ENCODE data around the gene DYSF. TPM values are rescaled to one million over a fixed set of nuclear protein-coding genes. Genes with fewer than 3 reads are reported as not detected.

DYSF gene
- total RNA-seq, 4 donors from 2014 or later, result 2.8 to 14.9 (median 4.0) TPM

- H3K9me3 ChIP-seq, result no peaks in the 10 kb centered on the region
- peak overlapping the region in 1 of 4 donors; percentile 25 for H3K27ac ChIP-seq
- no peaks in the 10 kb centered on the region for H3K27me3 ChIP-seq
- H3K4me1 ChIP-seq, result no peaks in the 10 kb centered on the region
- no peaks in the 10 kb centered on the region for H3K36me3 ChIP-seq
- TF ChIP-seq CTCF (IDR thresholded peaks at IDR 0.05) (no peak), POLR2A (IDR thresholded peaks at IDR 0.05) (no peak)
- no peak overlapping the region for H3K4me3 ChIP-seq
- DNase-seq, result no peak
Observed at GRCh38 chr2:71474116-71474743, 20.9 kb downstream of the DYSF start.

GRCh38 chr2:71474744-71475397 lies 21.5 kb downstream of the DYSF start:
- Histone ChIP-seq H3K36me3 (no peaks in the 10 kb centered on the region), H3K4me3 (no peak overlapping the region), H3K27me3 (no peaks in the 10 kb centered on the region), H3K27ac (peak overlapping the region in 1 of 4 donors; percentile 25), H3K4me1 (no peaks in the 10 kb centered on the region), H3K9me3 (no peaks in the 10 kb centered on the region)
- TF ChIP-seq POLR2A (IDR thresholded peaks at IDR 0.05) (no peak), CTCF (IDR thresholded peaks at IDR 0.05) (no peak)
- DNase-seq, result no peak

GRCh38 chr2:71476495-71476894 lies 23.1 kb downstream of the DYSF start:
- no peaks in the 10 kb centered on the region for H3K27me3 ChIP-seq
- no peak for DNase-seq
- H3K27ac ChIP-seq, result no peak overlapping the region
- H3K36me3 ChIP-seq, result no peaks in the 10 kb centered on the region
- H3K4me1 ChIP-seq, result no peaks in the 10 kb centered on the region
- TF ChIP-seq CTCF (IDR thresholded peaks at IDR 0.05), result no peak
- TF ChIP-seq POLR2A (IDR thresholded peaks at IDR 0.05), result no peak
- no peak overlapping the region for H3K4me3 ChIP-seq
- H3K9me3 ChIP-seq, result no peaks in the 10 kb centered on the region

GRCh38 chr2:71477231-71477691 lies 23.9 kb downstream of the DYSF start:
- Histone ChIP-seq H3K4me1 (no peaks in the 10 kb centered on the region), H3K36me3 (no peaks in the 10 kb centered on the region), H3K9me3 (no peaks in the 10 kb centered on the region), H3K27ac (no peak overlapping the region), H3K4me3 (no peak overlapping the region), H3K27me3 (no peaks in the 10 kb centered on the region)
- peak in 1 of 3 donors; percentile 10 for DNase-seq
- TF ChIP-seq CTCF (IDR thresholded peaks at IDR 0.05) (no peak), POLR2A (IDR thresholded peaks at IDR 0.05) (no peak)

GRCh38 chr2:71478806-71479205 lies 25.4 kb downstream of the DYSF start:
- Histone ChIP-seq H3K27me3 (no peaks in the 10 kb centered on the region), H3K27ac (no peak overlapping the region), H3K4me3 (no peak overlapping the region), H3K36me3 (no peaks in the 10 kb centered on the region), H3K9me3 (no peaks in the 10 kb centered on the region), H3K4me1 (no peaks in the 10 kb centered on the region)
- peak in 1 of 3 donors; percentile 40 for DNase-seq
- TF ChIP-seq POLR2A (IDR thresholded peaks at IDR 0.05) (no peak), CTCF (IDR thresholded peaks at IDR 0.05) (no peak)

Measured in Peyer's patch (tissue), 4 donors.